ENCODE results near the gene HMX3.
A peak's percentile ranks its signal among the peaks of the same experiment; 100 is the strongest.

The HMX3 gene

DNA sequence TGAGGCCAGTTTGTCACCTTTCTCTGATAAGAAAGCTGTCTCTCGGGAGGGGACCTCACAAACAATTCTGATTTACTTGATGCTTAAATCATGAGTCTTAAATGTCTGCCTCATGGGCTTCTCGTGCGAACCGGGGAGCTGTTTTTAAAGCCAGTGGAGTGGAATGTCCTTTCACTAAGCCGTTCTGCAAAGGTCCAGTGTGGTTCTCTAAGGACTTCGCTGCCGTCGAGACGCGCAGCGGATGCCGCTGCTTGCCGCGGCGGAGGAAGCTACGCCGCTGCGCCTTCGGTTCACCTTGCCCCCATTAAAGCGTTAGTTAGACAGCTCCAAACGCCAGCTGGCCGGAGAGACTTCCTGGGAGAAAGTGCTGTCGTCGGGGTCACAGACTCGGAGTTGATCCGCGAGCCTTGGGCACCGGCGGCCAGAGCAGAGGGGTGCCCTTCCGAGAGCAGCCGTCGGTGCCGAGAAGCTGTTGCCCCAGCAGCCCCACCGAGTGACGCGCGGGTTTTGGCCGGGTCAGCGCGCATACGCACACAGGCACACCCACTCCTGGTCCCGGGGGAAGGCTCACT lies 1.3 kb upstream of the HMX3 start:
- DNase-seq = peak; percentile 55

DNA sequence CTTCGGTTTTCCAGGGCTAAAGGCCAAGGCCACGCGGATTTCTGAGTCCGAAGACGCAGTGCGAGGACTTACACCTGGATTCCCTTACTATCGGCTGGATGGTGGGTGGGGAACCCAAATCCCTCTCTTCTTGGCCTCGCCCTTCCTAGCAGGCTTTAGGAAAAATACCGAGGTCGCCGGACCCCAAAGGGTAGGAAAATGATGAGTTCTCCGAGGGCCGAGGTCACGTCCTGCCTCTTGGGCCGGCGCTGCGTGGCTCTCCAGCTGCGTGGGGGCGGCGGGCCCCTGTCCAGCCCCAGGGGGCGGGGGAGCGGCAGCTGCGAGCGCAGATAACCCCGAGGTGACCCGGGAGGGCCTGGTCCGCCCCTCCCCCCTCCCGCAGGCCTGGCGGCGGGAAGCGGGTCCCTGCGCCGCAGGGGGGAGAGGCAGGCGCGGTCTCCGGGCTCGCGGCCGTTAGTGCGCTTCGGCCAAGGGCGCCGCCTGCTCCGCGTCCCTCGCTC lies 805 bp upstream of the HMX3 start:
- DNase-seq = no peak

DNA sequence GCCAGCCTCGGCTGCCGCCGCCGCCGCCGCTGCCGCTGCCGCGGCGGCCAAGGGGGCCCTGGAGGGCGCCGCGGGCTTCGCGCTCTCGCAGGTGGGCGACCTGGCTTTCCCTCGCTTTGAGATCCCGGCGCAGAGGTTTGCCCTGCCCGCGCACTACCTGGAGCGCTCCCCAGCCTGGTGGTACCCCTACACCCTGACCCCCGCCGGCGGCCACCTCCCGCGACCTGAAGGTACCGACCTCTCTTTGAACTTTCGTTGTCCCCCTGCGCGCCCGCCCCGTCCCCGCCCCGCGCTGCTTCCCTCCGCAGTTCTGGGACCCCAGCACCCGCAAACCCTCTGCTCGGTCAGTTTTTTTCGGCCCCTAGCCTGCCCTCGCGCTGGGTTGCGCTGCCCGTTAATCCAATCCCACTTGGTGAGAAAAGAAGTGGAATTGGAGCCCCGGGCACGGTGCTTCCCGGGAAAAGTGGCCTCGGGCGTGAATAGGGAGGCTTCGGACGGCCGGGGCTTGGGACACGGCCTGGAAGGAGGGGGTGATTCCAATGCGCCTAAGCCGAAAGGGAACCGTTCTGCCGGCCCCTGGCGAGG lies 543 bp downstream of the HMX3 start:
- no peak for DNase-seq

DNA sequence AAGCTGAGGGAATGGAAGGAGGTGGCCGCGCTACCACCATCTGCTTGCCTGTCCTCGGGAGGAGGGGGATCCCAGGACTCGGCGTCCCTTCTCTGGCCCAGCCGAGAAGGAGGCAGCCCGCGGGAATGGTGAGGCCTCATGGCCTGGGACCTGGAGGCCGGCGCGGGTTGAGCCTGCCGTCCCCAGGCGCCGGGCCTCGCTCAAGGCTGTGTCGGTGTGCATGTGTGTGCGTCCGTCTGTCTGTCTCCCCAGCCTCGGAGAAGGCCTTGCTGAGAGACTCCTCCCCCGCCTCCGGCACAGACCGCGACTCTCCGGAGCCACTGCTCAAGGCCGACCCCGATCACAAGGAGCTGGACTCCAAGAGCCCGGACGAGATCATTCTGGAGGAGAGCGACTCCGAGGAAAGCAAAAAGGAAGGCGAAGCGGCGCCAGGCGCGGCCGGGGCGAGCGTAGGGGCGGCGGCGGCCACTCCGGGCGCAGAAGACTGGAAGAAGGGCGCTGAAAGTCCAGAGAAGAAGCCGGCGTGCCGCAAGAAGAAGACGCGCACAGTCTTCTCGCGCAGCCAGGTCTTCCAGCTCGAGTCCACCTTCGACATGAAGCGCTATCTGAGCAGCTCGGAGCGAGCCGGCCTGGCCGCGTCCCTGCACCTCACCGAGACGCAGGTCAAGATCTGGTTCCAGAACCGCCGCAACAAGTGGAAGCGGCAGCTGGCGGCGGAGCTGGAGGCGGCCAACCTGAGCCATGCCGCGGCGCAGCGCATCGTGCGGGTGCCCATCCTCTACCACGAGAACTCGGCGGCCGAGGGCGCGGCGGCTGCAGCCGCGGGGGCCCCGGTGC lies 1.3 kb downstream of the HMX3 start:
- peak; percentile 83 for DNase-seq

DNA sequence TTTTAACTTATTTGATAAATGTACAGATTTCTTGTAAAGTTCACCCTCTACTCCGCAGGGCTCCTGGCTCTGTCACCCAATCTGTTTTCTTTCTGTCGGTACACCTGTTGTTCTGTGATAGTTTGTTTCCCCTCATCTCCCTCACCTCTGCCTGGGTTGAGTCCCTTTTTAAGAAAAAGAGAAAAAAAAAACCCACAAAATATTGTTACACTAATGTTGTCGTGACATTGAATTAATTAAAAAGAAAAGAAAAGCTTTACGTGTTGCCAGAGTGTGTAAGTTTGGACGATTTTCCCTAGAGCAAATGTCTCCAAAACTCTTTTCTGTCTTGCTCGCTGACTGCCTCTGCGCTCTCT lies 3.4 kb downstream of the HMX3 start:
- DNase-seq = no peak

DNA sequence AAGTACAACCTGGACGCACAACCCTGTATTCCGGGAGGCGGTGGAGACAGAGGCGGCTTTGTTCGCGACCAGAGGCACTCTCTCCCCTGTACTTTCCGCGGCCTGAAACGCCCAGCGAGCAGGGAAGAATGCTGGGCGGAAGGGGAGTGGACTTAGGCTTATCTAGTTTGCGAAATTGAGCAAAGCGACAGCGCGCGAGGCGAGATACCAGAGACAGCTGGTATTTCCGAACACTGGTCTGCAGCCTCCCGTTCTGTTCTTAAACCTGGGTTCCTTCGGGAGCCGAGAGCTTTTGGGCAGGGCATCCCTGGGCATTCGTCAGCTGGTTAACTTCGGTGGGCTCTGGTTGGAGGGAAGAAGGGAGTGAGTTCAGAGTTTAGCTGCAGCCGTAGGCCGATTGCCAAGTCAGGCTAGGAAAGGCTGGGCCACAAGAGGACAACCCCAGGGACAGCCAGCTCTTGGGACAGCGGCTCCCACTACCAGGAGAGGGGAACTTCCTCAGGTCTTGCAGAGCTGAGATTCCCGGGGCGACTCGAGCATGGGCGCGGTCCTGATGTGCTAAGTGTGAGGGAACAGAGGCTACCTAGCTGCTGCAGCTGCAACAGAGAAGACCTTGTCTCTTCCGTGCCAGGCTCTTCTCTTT lies 3.9 kb downstream of the HMX3 start:
- peak; percentile 68 for DNase-seq

DNA sequence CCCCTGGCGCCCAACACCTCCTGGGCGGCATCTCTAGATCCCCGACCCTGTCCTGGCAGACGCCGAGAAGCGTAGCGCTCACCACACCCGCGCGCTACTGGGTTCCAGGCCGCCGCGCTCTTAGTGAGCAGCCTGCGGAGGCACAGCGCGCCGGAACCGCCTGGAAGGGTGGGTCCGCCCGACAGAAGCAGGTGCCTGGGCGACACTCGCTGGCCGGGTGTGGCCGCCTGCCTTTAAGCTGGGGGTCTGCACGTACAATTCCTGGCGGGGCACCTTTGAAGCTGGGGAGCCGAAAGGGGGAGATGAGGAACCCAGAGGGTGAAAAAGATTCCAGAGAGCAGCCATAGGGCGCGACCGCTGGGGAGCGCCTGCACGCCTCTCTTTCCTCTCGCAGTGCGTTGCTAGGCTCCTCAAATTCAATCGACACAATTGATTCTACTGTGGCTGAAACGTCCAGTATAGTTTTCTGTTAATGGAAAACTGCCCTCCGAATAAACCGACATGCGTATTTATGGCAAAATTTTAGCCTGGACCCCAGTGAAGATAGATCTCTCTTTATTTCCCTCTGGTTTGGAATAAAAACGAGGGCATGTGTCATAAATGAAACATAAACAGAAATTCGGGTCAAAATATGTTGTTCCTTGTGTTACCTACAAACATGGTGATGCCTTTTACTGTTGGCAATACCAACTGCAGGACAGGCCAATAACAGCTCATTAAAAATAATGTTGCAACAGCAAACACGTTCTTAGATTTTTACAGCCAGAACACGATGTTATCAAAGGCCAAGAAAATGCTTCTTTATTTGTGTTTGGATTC lies 4.6 kb downstream of the HMX3 start:
- DNase-seq = no peak

DNA sequence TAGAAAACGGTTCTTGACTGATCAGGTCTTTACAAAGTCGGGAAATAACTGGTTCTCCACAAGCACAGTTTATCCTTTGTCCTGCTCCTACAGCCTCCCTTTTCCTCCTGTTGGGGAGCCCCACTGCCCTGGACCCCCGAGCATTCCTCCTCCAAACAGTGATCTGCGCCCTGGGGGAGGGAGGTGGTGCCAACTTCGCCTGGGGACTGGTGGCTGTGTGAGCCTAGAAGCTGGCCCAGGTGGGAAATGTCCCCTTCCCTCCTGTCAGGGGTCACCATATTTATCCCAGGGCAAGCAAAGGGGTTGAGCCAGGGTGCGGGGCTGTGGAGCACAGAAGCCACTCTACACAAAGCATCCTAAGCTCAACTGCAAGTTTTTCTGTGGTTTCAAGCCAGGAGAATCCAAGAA lies 5.2 kb downstream of the HMX3 start:
- no peak for DNase-seq

DNA sequence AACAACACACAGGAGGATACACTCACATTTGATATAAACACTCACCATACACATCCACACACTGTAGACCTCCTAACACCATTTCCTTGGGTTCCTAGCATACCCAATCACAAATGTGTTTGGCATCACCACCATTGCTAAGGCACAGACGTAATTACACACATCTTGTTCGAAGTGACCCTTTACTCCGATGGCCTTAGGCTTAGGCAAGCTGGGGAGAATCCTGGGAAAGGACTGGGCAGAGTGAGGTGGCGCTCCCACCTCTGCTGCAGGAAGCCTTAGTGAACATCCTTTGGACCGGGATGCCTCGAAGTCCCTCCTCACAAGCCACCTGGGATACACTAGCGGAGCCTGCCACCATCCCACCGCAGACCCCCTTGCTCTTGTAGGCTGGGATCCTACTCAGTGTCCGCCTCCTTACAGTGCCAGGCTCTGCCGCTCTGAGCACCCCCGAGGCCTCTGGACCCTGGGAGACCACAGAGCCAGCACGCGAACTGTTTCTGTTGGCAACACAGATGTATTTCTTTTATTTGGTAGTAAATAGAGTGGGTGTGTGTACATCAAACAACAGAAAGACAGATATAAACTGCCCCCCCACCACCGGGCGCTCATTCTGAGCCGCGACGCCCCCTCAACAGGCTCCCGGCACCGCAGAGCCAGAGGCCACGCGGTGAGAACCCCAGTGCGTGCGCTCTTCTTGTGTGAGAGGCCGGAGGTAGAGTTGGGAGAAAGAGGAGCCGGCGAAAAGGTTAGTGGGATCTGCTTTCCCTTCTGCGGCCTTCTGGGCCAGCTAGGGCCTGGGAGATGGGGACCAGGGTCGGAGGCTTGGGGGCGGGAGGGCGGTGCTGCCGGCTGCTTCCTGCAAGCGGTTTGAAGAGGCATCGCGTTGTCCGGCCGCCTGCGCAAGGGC lies 6.3 kb downstream of the HMX3 start:
- DNase-seq = peak; percentile 29

DNA sequence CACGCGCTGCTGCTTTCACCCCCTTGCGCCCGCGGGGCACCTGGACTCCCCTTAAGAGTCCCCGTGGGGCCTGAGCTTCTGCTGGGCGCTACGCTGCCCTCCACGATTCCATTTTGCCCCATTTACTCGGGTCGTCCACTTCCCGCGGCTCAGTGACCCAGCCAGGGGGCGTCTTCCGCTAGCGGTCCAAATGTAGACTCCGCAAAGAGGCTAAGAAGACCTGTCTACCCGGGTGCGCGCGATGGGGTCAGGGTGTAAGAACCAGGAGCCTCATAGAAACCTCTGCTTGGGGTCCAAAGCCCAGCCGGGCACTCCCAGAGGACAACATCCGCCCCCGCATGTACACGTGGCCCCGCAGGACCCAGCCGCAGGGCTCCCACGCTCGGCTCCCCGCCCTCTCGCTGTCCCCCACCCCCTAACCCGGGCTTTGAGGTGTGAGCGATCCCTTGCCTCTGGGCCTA lies 7.0 kb downstream of the HMX3 start:
- peak; percentile 32 for DNase-seq

DNA sequence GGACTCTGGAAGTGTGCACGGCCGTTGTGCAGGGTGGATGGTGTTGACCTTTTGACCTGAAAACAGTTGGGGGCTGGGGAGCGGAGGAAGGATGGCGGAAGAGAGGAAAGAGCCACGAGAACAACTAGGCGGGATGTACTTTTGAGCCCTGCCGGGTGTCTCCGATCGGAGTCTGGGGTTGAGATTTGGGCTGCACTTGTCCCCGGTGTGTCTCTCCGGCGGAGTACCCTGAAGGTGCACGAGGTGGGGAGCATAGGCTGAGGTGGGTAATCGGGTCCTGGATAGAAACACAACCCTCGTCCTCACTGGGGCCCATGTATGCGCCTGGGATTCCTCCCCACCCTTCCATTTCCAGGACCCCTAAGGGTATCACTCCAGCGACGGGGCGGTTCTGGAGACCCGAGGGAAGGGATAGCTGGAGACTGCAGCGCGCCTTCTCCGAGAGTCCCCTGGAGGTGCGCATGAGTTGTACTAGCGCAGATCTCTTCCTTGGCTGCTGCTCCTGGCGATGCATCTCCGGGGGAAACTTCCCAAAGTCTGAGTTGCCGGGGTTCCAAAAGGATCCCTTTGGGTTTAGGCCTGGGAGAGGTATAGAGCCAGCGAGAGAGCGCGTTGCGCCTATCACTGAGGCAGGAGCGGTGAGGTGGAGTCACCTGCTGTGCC lies 7.5 kb downstream of the HMX3 start:
- DNase-seq = peak; percentile 55

DNA sequence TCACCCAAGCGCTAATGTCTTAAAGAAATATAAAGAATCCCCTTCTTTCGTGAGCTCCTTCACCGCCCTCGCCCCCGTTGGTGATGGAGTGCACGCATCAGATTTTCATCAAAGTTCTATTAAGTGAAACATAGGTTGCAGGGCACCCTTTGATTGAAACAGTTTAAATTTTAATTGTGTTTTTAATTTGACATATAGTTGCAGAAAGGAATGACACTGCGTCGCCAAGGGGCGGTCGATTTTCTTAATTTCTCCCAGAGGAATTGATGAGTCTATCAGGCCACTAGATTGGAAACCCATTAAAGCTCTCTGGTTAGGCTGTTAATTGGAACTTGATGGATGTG lies 8.0 kb downstream of the HMX3 start:
- DNase-seq = no peak

DNA sequence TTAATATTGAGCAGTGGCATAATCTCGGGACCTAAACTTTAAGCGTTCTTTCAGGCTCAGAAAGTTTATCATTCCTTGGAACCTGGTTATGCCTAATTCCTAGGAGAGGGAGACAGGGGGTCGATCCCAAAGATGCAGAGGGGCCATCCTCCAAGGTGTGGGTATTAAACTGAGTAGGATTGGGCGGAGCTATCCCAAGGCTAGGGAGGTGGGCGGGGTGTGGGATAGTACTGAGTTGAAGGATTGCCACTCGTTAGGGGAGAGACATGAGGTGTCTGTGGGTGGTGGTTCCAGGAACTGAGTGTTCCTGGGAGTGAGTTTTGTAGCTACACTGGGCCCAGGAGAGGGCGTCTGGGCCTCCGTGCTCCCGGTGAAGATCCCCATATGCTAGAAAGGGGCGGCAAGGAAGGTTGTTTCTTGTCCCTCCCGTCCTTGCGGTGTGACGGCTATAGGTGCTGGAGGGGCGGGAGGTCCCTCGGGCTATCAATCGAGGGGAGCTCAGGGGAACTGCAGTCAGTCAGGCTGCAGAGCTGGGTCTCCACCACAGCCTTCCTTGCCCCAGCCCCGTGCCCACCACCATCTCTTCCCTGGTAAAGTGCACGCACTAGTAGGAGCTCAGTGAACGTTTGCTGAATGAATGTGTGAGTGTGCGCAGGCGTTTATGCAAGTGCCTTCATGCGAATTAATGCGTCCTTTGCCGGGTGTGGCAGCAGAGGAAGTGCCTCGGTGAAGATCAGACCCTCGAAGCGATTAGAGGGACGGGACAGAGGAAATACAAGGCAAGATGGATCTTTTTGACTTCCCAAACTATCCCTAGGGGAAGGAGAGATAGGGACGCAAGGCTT lies 9.1 kb downstream of the HMX3 start:
- DNase-seq = peak; percentile 51

DNA sequence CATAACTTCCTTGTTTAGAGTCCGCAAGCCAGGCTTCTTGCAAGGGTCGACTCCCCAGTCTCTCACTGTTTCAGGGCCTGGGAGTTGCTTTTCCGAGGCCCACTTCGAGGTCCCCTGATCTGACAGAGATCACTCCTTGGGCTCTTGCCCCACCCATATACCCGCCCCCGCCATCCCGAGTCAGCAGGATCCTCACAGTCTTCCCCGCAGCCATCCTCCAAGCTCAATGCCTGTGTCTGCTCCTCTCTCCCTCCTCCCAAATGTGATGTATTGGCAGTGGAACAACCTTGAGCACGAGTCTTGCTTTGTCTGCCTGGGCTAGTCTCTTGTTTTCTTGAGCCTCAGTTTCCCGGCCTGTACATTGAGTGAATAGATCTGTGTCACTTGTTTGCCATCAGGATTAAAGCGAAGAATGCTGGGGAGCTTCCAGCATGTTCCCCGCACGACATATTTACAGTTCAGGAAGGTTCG lies 9.8 kb downstream of the HMX3 start:
- DNase-seq = no peak

DNA sequence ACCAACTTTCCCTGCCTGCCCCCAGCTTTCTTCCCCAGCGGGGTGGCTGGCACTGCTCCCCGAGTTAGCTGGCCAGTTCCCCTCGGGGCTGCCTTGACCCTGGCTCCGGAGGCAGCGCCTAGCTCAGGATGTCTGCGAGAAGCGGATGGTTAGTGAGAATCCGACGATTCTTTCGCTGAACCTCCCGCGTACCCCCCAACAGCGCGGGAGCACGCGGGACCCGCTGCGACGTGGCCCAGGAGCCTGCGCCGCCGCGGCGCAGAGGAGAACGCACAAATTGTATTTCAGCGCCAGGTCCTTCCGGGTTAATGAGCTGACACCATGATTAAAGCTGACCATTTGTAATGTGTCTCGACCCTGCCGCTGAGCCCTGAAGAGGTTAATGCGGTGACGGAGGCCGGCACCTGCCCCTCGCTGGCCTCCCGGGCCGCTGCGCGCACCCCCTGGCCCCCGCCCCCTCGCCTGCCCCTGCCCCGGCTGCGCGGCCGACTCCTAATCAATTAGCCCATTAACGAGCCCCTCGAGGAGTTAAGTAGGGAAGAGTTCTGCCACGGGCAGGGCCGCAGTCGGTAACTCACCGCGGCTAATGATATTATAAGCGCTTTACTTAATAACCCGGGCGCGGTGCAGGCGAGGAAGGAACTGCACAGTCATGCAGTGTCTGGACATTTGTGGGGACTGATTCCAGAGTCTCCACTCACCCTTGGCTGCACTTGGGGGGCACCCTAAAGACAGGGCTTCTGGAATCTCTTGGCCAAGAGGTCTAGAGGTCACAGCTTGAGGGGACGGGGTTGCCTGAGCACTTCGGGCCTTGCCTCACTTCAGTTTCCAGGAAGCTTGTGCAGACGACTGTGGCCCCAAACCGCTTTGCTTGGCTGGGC lies 10.5 kb downstream of the HMX3 start:
- DNase-seq = peak; percentile 47

DNA sequence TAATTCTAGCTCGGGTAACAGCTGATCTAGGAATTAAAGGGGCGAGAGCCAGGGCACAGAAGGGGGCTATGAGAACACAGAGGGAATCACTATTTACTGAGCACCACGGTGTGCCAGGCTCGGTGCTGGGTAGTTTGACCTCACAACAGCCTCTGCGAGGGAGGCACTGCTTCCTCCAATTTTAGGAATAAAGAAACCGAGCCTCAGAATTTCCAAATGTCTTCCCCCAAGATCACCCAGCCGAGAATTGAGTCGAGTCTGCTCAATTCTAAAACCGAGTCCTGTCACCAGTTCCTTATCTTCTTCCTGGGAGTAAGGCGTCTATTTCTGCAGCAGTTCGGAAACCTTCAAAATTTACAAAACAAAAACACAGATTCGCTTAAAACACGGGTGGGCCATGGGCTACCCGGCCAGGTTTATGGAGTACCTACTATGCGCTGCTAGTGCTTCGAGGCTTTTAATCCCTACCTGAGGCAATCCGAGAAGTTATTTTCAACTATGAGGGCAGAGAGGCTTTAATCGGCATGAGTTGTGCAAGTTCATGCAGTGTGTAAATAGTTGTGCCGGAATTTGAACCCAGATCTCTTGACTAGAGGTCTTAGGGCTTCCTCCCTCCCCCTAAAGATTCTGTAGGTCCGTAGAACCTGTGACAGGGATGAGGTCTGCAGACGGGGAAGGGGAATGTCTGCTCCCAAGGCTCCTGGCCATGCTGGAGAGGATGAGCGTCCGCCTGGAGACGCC lies 11.3 kb downstream of the HMX3 start:
- DNase-seq = peak; percentile 9

DNA sequence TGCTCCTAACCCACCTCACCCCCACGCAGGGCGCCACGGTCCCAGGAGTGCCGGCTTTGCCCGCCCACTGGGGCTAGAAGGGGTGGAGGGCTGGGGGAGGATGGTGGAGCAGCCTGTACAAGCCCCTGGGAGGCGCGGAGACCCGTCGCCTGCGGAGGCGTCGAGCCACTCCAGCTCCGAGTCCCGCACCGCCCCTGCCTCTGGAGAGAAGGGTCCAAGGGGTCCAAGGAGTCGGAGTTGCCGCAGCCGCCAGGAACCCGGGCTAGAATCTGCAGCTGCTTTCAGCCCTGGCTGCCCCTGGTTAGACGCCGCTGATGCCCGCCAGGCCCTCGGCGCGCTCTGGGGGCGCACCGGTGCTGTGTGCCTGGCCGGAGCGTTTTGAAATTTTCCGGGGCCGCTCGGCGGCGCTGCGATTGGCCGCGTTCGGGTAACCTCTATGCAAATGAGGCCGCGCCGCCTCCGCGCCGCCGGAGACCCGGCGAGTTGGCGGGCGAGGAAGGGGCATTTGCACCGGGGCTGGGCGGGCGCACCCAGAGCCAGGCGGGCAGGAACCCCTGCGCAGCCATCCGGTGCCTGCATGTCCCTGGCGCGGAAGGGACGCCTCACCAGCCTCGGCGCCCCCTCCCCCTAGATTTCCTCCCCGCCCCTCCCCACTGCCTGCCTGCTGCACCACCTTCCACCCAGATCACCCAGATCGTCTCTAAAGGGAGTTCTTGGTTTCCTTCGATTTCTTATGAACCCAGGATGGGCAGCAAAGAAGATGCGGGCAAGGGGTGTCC lies 12.1 kb downstream of the HMX3 start, which contains the start of gene HMX2:
HMX2 (plus strand) TSS at position 502 of the 779 bp plus-strand sequence; CDS start at position 745, 243 bp downstream.
- peak; percentile 57 for DNase-seq

Measured in right kidney (tissue), 1 donor.